Trophoblast cell (in vitro differentiated cells and primary cell): ENCODE results near the gene CACNG1.

ENCODE experiments used
- DNase-seq, 2 donors: peaks; one replicate each; pipeline ENCODE4 v3.0.0-alpha.2; 2016
- H2AFZ ChIP-seq: 2 replicates; pipeline ENCODE4 v1.6.1; 2013; ENCODE audit warnings: low read length, moderate library complexity, mild to moderate bottlenecking; ENCODE audit not compliant: insufficient read depth, poor library complexity
- H2AK5ac ChIP-seq: 2 replicates; pipeline ENCODE4 v1.6.1; 2013; ENCODE audit warnings: mild to moderate bottlenecking, low read length
- H2BK120ac ChIP-seq: 2 replicates; pipeline ENCODE4 v1.6.1; 2013; ENCODE audit warnings: low read length, mild to moderate bottlenecking, moderate library complexity; ENCODE audit not compliant: insufficient read depth, poor library complexity
- H2BK12ac ChIP-seq: 2 replicates; pipeline ENCODE4 v1.6.1; 2013; ENCODE audit warnings: mild to moderate bottlenecking, low read length, moderate library complexity
- H2BK5ac ChIP-seq: 2 replicates; pipeline ENCODE4 v1.6.1; 2013; ENCODE audit warnings: low read length, low read depth, moderate library complexity, mild to moderate bottlenecking; ENCODE audit not compliant: poor library complexity
- H3K14ac ChIP-seq: 2 replicates; pipeline ENCODE4 v1.6.1; 2013; ENCODE audit warnings: mild to moderate bottlenecking, low read length
- H3K18ac ChIP-seq: 2 replicates; pipeline ENCODE4 v1.6.1; 2013; ENCODE audit warnings: mild to moderate bottlenecking, low read length
- H3K23ac ChIP-seq: 2 replicates; pipeline ENCODE4 v1.6.1; 2013; ENCODE audit warnings: low read length
- H3K27ac ChIP-seq: 2 replicates; pipeline ENCODE4 v1.5.1; 2013; ENCODE audit warnings: low read depth, mild to moderate bottlenecking, inconsistent platforms, low read length, moderate library complexity
- H3K27me3 ChIP-seq: 2 replicates; pipeline ENCODE4 v1.6.1; 2013; ENCODE audit warnings: inconsistent platforms, mild to moderate bottlenecking, low read length, moderate library complexity; ENCODE audit not compliant: insufficient read depth
- H3K36me3 ChIP-seq, 2 experiments: 1 replicate in 1 of 2; 2 replicates in 1 of 2; pipeline ENCODE4 v1.6.1; 2013; ENCODE audit warnings: low read length in 2 of 2, mild to moderate bottlenecking in 2 of 2, moderate library complexity in 1 of 2; ENCODE audit not compliant: insufficient read depth in 2 of 2, control insufficient read depth in 1 of 2
- H3K4ac ChIP-seq: 2 replicates; pipeline ENCODE4 v1.6.1; 2013; ENCODE audit warnings: low read depth, mild to moderate bottlenecking, low read length, moderate library complexity
- H3K4me1 ChIP-seq, 2 experiments: 1 replicate in 1 of 2; 2 replicates in 1 of 2; pipeline ENCODE4 v1.6.1; 2013; ENCODE audit warnings: low read length in 2 of 2, mild to moderate bottlenecking in 2 of 2, moderate library complexity in 1 of 2; ENCODE audit not compliant: insufficient read depth in 2 of 2, control insufficient read depth in 1 of 2
- H3K4me2 ChIP-seq: 2 replicates; pipeline ENCODE4 v1.6.1; 2013; ENCODE audit warnings: inconsistent platforms, mild to moderate bottlenecking, low read length, moderate library complexity
- H3K4me3 ChIP-seq: 2 replicates; pipeline ENCODE4 v1.5.1; 2013; ENCODE audit warnings: mild to moderate bottlenecking, low read depth, low read length, inconsistent platforms
- H3K79me1 ChIP-seq: one replicate; pipeline ENCODE4 v1.6.1; 2013; ENCODE audit warnings: low read length
- H3K79me2 ChIP-seq: 2 replicates; pipeline ENCODE4 v1.6.1; 2013; ENCODE audit warnings: low read length, mild to moderate bottlenecking; ENCODE audit not compliant: control insufficient read depth, insufficient read depth, poor library complexity
- H3K9ac ChIP-seq: 2 replicates; pipeline ENCODE4 v1.6.1; 2013; ENCODE audit warnings: mild to moderate bottlenecking, low read length
- H3K9me3 ChIP-seq: 2 replicates; pipeline ENCODE4 v1.6.1; 2013; ENCODE audit warnings: low read depth, mild to moderate bottlenecking, control low read depth, inconsistent platforms, low read length; ENCODE audit not compliant: insufficient read depth
- H4K12ac ChIP-seq: 2 replicates; pipeline ENCODE4 v1.6.1; 2013; ENCODE audit warnings: low read depth, mild to moderate bottlenecking, low read length, moderate library complexity
- H4K8ac ChIP-seq: 2 replicates; pipeline ENCODE4 v1.6.1; 2013; ENCODE audit warnings: low read depth, mild to moderate bottlenecking, low read length, moderate library complexity
- H4K91ac ChIP-seq: one replicate; pipeline ENCODE4 v1.6.1; 2013; ENCODE audit warnings: low read depth, mild to moderate bottlenecking, low read length, moderate library complexity
- WGBS: extraction: QIAGEN DNeasy Blood & Tissue Kit; methylation state at CpG from one replicate; pipeline ENCODE4 v1.1.7; 2013; ENCODE audit warnings: missing lambda C conversion rate; ENCODE audit not compliant: insufficient read length, insufficient coverage; ENCODE audit errors: extremely low coverage; 5-methylcytosine and 5-hydroxymethylcytosine counted together

CACNG1 gene

GRCh38 chr17:67071595-67071994 is 27.2 kb downstream of the CACNG1 start:
- no peak overlapping the region for H3K18ac ChIP-seq
- H3K36me3 ChIP-seq, result no peaks in the 10 kb centered on the region
- H3K79me1 ChIP-seq, result no peaks in the 10 kb centered on the region
- H3K9ac ChIP-seq, result no peak overlapping the region
- H4K8ac ChIP-seq, result no peak overlapping the region
- no peaks in the 10 kb centered on the region for H3K9me3 ChIP-seq
- no peak overlapping the region for H3K23ac ChIP-seq
- no peak overlapping the region for H2AK5ac ChIP-seq
- no peak overlapping the region for H3K14ac ChIP-seq
- no peak overlapping the region for H3K4ac ChIP-seq
- no peak overlapping the region for H4K12ac ChIP-seq
- no peak overlapping the region for H3K27ac ChIP-seq
- DNase-seq, result no peak
- no peaks in the 10 kb centered on the region for H3K79me2 ChIP-seq
- H2BK12ac ChIP-seq, result no peak overlapping the region
- no peaks in the 10 kb centered on the region for H3K27me3 ChIP-seq
- H3K4me1 ChIP-seq, result no peaks in the 10 kb centered on the region
- no peak overlapping the region for H3K4me3 ChIP-seq
- H2BK5ac ChIP-seq, result no peak overlapping the region
- H3K4me2 ChIP-seq, result no peak overlapping the region
- H2AFZ ChIP-seq, result no peak overlapping the region
- H4K91ac ChIP-seq, result no peak overlapping the region
- H2BK120ac ChIP-seq, result no peak overlapping the region

- Histone ChIP-seq H2AFZ (no peak overlapping the region), H3K4me3 (no peak overlapping the region), H4K8ac (no peak overlapping the region), H3K18ac (no peak overlapping the region), H2BK120ac (no peak overlapping the region), H2BK5ac (no peak overlapping the region), H3K4ac (no peak overlapping the region), H3K79me1 (no peaks in the 10 kb centered on the region), H3K79me2 (no peaks in the 10 kb centered on the region), H2AK5ac (no peak overlapping the region), H3K4me1 (no peaks in the 10 kb centered on the region), H3K4me2 (no peak overlapping the region), H3K27ac (no peak overlapping the region), H3K9ac (no peak overlapping the region), H4K12ac (no peak overlapping the region), H3K23ac (no peak overlapping the region), H4K91ac (no peak overlapping the region), H3K9me3 (no peaks in the 10 kb centered on the region), H3K27me3 (no peaks in the 10 kb centered on the region), H2BK12ac (no peak overlapping the region), H3K36me3 (no peaks in the 10 kb centered on the region), H3K14ac (no peak overlapping the region)
- WGBS, result no CpG with 5 or more reads among the region's 3 CpGs
- no peak for DNase-seq
Measured at GRCh38 chr17:67072885-67073284, 28.5 kb downstream of the CACNG1 start.

- Histone ChIP-seq H2BK12ac (no peak overlapping the region), H3K36me3 (peaks cover 4 to 5% of the 10 kb centered on the region in 2 experiments), H3K27me3 (no peaks in the 10 kb centered on the region), H2AK5ac (no peak overlapping the region), H4K91ac (no peak overlapping the region), H3K18ac (no peak overlapping the region), H4K8ac (no peak overlapping the region), H3K4me2 (no peak overlapping the region), H3K79me1 (no peaks in the 10 kb centered on the region), H3K79me2 (no peaks in the 10 kb centered on the region), H3K9ac (no peak overlapping the region), H3K4ac (no peak overlapping the region), H3K23ac (no peak overlapping the region), H3K4me3 (no peak overlapping the region), H2AFZ (no peak overlapping the region), H2BK120ac (no peak overlapping the region), H3K14ac (no peak overlapping the region), H2BK5ac (no peak overlapping the region), H4K12ac (no peak overlapping the region), H3K9me3 (no peaks in the 10 kb centered on the region), H3K27ac (no peak overlapping the region), H3K4me1 (no peaks in the 10 kb centered on the region)
- no CpG with 5 or more reads among the region's 3 CpGs for WGBS
- no peak for DNase-seq
Measured at GRCh38 chr17:67074781-67075180, 30.4 kb downstream of the CACNG1 start.

GRCh38 chr17:67076290-67076689 is 31.9 kb downstream of the CACNG1 start:
- Histone ChIP-seq H4K12ac (no peak overlapping the region), H3K23ac (no peak overlapping the region), H3K9me3 (no peaks in the 10 kb centered on the region), H3K18ac (no peak overlapping the region), H3K4ac (no peak overlapping the region), H3K36me3 (peaks cover 4 to 5% of the 10 kb centered on the region in 2 experiments), H3K4me2 (no peak overlapping the region), H3K27ac (no peak overlapping the region), H2BK12ac (no peak overlapping the region), H4K91ac (no peak overlapping the region), H3K4me1 (no peaks in the 10 kb centered on the region), H3K9ac (no peak overlapping the region), H3K79me1 (no peaks in the 10 kb centered on the region), H3K79me2 (no peaks in the 10 kb centered on the region), H2BK120ac (no peak overlapping the region), H2AK5ac (no peak overlapping the region), H3K14ac (no peak overlapping the region), H2BK5ac (no peak overlapping the region), H3K4me3 (no peak overlapping the region), H4K8ac (no peak overlapping the region), H2AFZ (no peak overlapping the region), H3K27me3 (no peaks in the 10 kb centered on the region)
- no peak for DNase-seq
- WGBS, result no CpG with 5 or more reads among the region's 7 CpGs
